SK-N-SH (cell line): Measurements from ENCODE around the gene TSR2. TPM values are rescaled to one million over a fixed set of nuclear protein-coding genes. Genes with fewer than 3 reads are reported as not detected.
A peak's percentile ranks its signal among the peaks of the same experiment; 100 is the strongest.

Experiments
- CTCF ChIA-PET: fragments of 300-600, 350-600 bp; formaldehyde crosslinking; extraction: SDS; loops from one replicate; lab custom pipeline; 2021; lab: Yijun Ruan, JAX
- POLR2A ChIA-PET: fragments of 350-600 bp; sonication (Branson Sonifier 250); formaldehyde crosslinking; extraction: SDS; loops from one replicate; lab custom pipeline; 2020; ENCODE audit warnings: antibody characterized with exemption, inconsistent platforms; lab: Yijun Ruan, JAX
- DNase-seq: peaks from one replicate; pipeline ENCODE4 v3.0.0; 2012
- H2AFZ ChIP-seq: fragments of 200-600 bp; sonication (generic); 2 replicates; pipeline ENCODE4 v1.8.1; 2016; ENCODE audit warnings: antibody characterized with exemption, mild to moderate bottlenecking, low read depth
- H3F3A ChIP-seq: fragments of 200-600 bp; sonication (generic); replicated peaks from 2 replicates; pipeline ENCODE3; 2016; ENCODE audit warnings: antibody characterized with exemption, mild to moderate bottlenecking; ENCODE audit not compliant: insufficient read depth
- H3K27ac ChIP-seq, 2 experiments: fragments of 200-500 bp in 1 of 2; fragments of 200-600 bp in 1 of 2; sonication (Bioruptor generic) in 1 of 2; sonication (generic), shearing (Covaris generic) in 1 of 2; 2 replicates each; pipeline versions ENCODE4 v1.5.1 to v1.6.1; 2014 to 2016; ENCODE audit warnings: low read depth in 2 of 2, inconsistent platforms in 1 of 2, low read length in 1 of 2, mild to moderate bottlenecking in 1 of 2, mixed read lengths in 1 of 2
- H3K27me3 ChIP-seq: fragments of 200-600 bp; sonication (generic), shearing (Covaris generic); 2 replicates; pipeline ENCODE4 v1.6.1; 2016; ENCODE audit warnings: mixed run types; ENCODE audit not compliant: insufficient read depth
- H3K36me3 ChIP-seq, 2 experiments: fragments of 200-500 bp in 1 of 2; fragments of 200-600 bp in 1 of 2; sonication (Bioruptor generic) in 1 of 2; sonication (generic) in 1 of 2; replicated peaks in 1 of 2; 2 replicates each; pipeline versions ENCODE3 to v1.5.1; 2014 to 2016; ENCODE audit warnings: low read length in 1 of 2, mild to moderate bottlenecking in 1 of 2; ENCODE audit not compliant: insufficient read depth in 2 of 2, control insufficient read depth in 1 of 2
- H3K4me1 ChIP-seq, 2 experiments: fragments of 200-500 bp in 1 of 2; fragments of 200-600 bp in 1 of 2; sonication (Bioruptor generic) in 1 of 2; sonication (generic), shearing (Covaris generic) in 1 of 2; 2 replicates each; pipeline versions ENCODE4 v1.5.1 to v1.6.1; 2014 to 2016; ENCODE audit warnings: low read depth in 1 of 2, low read length in 1 of 2, mixed run types in 1 of 2; ENCODE audit not compliant: insufficient read depth in 2 of 2, control insufficient read depth in 1 of 2
- H3K4me2 ChIP-seq: fragments of 200-600 bp; sonication (generic), shearing (Covaris generic); 2 replicates; pipeline ENCODE4 v1.6.1; 2017; ENCODE audit warnings: mixed run types
- H3K4me3 ChIP-seq, 2 experiments: fragments of 200-500 bp in 1 of 2; fragments of 200-600 bp in 1 of 2; sonication (Bioruptor generic) in 1 of 2; sonication (generic), shearing (Covaris generic) in 1 of 2; 2 replicates each; pipeline versions ENCODE4 v1.5.1 to v1.8.1; 2014 to 2016; ENCODE audit warnings: low read depth in 2 of 2, inconsistent platforms in 1 of 2, low read length in 1 of 2, mild to moderate bottlenecking in 1 of 2, mixed read lengths in 1 of 2, moderate library complexity in 1 of 2
- H3K79me2 ChIP-seq: fragments of 200-600 bp; sonication (generic); 2 replicates; pipeline ENCODE4 v1.8.1; 2017; ENCODE audit warnings: mild to moderate bottlenecking; ENCODE audit not compliant: insufficient read depth
- H3K9ac ChIP-seq: fragments of 200-600 bp; sonication (generic); 2 replicates; pipeline ENCODE4 v1.6.1; 2017; ENCODE audit warnings: mixed run types
- H3K9me2 ChIP-seq: fragments of 200-600 bp; sonication (generic); 2 replicates; pipeline ENCODE4 v1.6.1; 2017; ENCODE audit warnings: mixed run types
- H3K9me3 ChIP-seq: fragments of 200-600 bp; sonication (generic); 2 replicates; pipeline ENCODE4 v1.6.1; 2017; ENCODE audit warnings: mixed run types, mild to moderate bottlenecking, moderate library complexity
- H4K20me1 ChIP-seq: fragments of 200-600 bp; sonication (generic); 2 replicates; pipeline ENCODE4 v1.6.1; 2017; ENCODE audit warnings: mild to moderate bottlenecking, mixed run types; ENCODE audit not compliant: insufficient read depth
- EP300 ChIP-seq, 2 experiments: IDR thresholded peaks; 2 replicates each; pipeline versions ENCODE4 v1.4.0 to v1.6.1; 2012; ENCODE audit warnings: borderline replicate concordance in 1 of 2, low read depth in 1 of 2, low read length in 1 of 2
- FOSL2 ChIP-seq: IDR thresholded peaks from 2 replicates; pipeline ENCODE4 v1.4.0; 2012; ENCODE audit warnings: low read depth, mild to moderate bottlenecking, moderate library complexity, borderline replicate concordance
- FOXM1 ChIP-seq: IDR thresholded peaks from 2 replicates; pipeline ENCODE4 v1.4.0; 2012; ENCODE audit warnings: low read depth, mild to moderate bottlenecking
- GABPA ChIP-seq: IDR thresholded peaks from 2 replicates; pipeline ENCODE4 v1.4.0; 2012; ENCODE audit warnings: low read depth, mild to moderate bottlenecking
- MEF2A ChIP-seq: IDR thresholded peaks from 2 replicates; pipeline ENCODE4 v1.4.0; 2012; ENCODE audit warnings: low read depth, borderline replicate concordance
- MXI1 ChIP-seq: IDR thresholded peaks from 2 replicates; pipeline ENCODE4 v1.6.1; 2012; ENCODE audit warnings: mild to moderate bottlenecking, low read depth, low read length, improper control_type of control experiment
- NRF1 ChIP-seq: IDR thresholded peaks from 2 replicates; pipeline ENCODE4 v1.6.1; 2012; ENCODE audit warnings: low read depth, mild to moderate bottlenecking, low read length
- RAD21 ChIP-seq: IDR thresholded peaks from 2 replicates; pipeline ENCODE4 v1.6.1; 2012; ENCODE audit warnings: mild to moderate bottlenecking, low read length
- RFX5 ChIP-seq: IDR thresholded peaks from 2 replicates; pipeline ENCODE4 v1.6.1; 2012; ENCODE audit warnings: mild to moderate bottlenecking, improper control_type of control experiment, low read length
- SIN3A ChIP-seq: IDR thresholded peaks from 2 replicates; pipeline ENCODE4 v1.6.1; 2012; ENCODE audit warnings: low read depth, mild to moderate bottlenecking, low read length, moderate library complexity, borderline replicate concordance
- TAF1 ChIP-seq: IDR thresholded peaks from 2 replicates; pipeline ENCODE4 v1.6.1; 2012; ENCODE audit warnings: low read depth, mild to moderate bottlenecking, low read length, moderate library complexity, borderline replicate concordance
- TCF12 ChIP-seq: IDR thresholded peaks from 2 replicates; pipeline ENCODE4 v1.4.0; 2012
- TEAD4 ChIP-seq: IDR thresholded peaks from 2 replicates; pipeline ENCODE4 v1.4.0; 2012; ENCODE audit warnings: mild to moderate bottlenecking, borderline replicate concordance; ENCODE audit not compliant: insufficient read depth
- YY1 ChIP-seq: IDR thresholded peaks from 2 replicates; pipeline ENCODE4 v1.4.0; 2012; ENCODE audit warnings: low read depth, mild to moderate bottlenecking
- WGBS: methylation state at CpG from one replicate; pipeline ENCODE4 v1.1.6; 2017; ENCODE audit warnings: low lambda C conversion rate; 5-methylcytosine and 5-hydroxymethylcytosine counted together
- polyA plus RNA-seq, 3 experiments: library from polyadenylated mRNA; depleted of rRNA; stranded (reverse); fragments of >200 nt; gene quantifications; 2 replicates each; pipeline ENCODE4 v1.2.3, GENCODE V29; 2012
- TF ChIP-seq, protein P1 (sequence below): fragments of 150-350 bp; IDR thresholded peaks from 2 replicates; pipeline ENCODE4 v1.6.1; 2017; ENCODE audit warnings: antibody characterized with exemption, low read length, low read depth, borderline replicate concordance
- TF ChIP-seq, protein P2 (sequence below): IDR thresholded peaks from 2 replicates; pipeline ENCODE4 v1.6.1; 2012; ENCODE audit warnings: mild to moderate bottlenecking, low read depth, low read length, moderate library complexity
- TF ChIP-seq, protein P3 (sequence below): IDR thresholded peaks from 2 replicates; pipeline ENCODE4 v1.4.0; 2012; ENCODE audit warnings: low read depth, borderline replicate concordance
- TF ChIP-seq, protein P4 (sequence below): IDR thresholded peaks from 2 replicates; pipeline ENCODE4 v1.4.0; 2012; ENCODE audit warnings: low read depth, borderline replicate concordance
- TF ChIP-seq, protein P5 (sequence below): IDR thresholded peaks from 2 replicates; pipeline ENCODE4; 2012

Gene TSR2, protein sequence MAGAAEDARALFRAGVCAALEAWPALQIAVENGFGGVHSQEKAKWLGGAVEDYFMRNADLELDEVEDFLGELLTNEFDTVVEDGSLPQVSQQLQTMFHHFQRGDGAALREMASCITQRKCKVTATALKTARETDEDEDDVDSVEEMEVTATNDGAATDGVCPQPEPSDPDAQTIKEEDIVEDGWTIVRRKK
- polyA plus RNA-seq (2012; rRNA removed), result 23.7 and 32.8 TPM in 2 replicates
- polyA plus RNA-seq (2012; cell fraction: cytosol; rRNA removed), result 37.7 and 44.8 TPM in 2 replicates
- 14.6 and 16.1 TPM in 2 replicates for polyA plus RNA-seq (2012; cell fraction: nucleus; rRNA removed)

DNA sequence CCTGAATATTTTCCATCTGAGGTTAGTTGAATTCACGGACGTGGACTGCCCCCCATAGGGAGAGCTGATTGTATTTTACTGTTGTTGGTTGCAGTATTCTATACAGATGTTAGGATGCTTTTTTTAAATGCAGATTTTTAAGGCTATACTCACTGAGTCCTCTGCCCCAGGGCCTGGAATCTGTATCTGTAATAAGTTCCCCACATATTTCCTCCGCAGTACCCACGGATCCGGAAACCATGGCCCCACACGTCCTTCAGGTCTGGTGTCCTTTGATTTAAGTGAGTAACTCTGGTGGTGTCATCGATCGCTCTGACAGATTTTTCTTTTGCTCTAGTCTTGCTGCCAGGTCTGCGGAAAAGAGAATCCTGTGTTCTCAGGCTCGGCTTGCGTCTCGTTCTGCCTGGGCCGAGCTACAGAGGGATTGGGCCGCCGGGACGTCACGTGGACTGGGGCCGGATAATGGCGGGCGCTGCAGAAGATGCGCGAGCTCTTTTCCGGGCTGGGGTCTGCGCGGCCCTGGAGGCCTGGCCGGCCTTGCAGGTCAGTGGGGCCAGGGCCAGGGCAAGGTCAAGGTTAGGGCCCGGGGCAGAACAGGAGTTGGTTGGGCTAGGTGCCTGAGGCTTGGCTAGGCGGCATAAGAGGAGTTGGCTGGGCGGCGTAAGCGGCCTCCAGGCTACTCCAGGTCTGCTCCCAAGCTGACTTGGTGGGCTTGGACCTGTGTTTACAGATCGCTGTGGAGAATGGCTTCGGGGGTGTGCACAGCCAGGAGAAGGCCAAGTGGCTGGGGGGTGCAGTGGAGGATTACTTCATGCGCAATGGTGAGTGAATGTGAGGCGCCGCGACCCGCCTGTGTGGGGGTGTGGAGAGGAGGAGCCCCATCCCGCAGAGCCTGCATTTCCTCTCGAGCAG lies at the start of gene TSR2:
TSR2 (plus strand) TSS at position 445 of the 912 bp plus-strand sequence; CDS start at position 463, 18 bp downstream.
- Histone ChIP-seq H3K9me3 (no peaks in the 10 kb centered on the region), H3K4me2 (peak within 1 kb of the TSS; percentile 89), H3F3A (no peaks in the 10 kb centered on the region), H3K9me2 (no peaks in the 10 kb centered on the region), H3K79me2 (peaks cover 35% of the 10 kb centered on the region), H3K4me1 (peaks cover 0 to 7% of the 10 kb centered on the region in 2 experiments; a peak in 2 of 4 replicates), H3K9ac (peak within 1 kb of the TSS; percentile 84), H3K27me3 (no peaks in the 10 kb centered on the region; the same call in 1 of the 2 replicates), H2AFZ (peak within 1 kb of the TSS; percentile 84), H3K36me3 (peaks cover 3 to 14% of the 10 kb centered on the region in 2 experiments), H3K4me3 (peak within 1 kb of the TSS; percentile 78 to 97), H4K20me1 (no peaks in the 10 kb centered on the region), H3K27ac (peak within 1 kb of the TSS in 1 of 2 experiments; percentile 29; a peak in 2 of 4 replicates)
- WGBS, result 4% methylated on average over 32 of the region's 40 CpGs
- POLR2A ChIA-PET, result interaction anchor here (0.8 to 1.3 kb wide), 3 partner anchors 200 to 756 kb away, joined by 3 to 10 read pairs (median 3); partner anchors contain the start of gene PHF8
- peak; percentile 82 for DNase-seq
- CTCF ChIA-PET, result interaction anchor here (0.6 to 2.8 kb wide), 5 partner anchors 12 to 397 kb away, joined by 3 to 7 read pairs (median 3); partner anchors contain the start of gene PHF8
- TF ChIP-seq TEAD4 (no peak), FOXM1 (no peak), MEF2A (no peak), MXI1 (peak; percentile 49), RFX5 (no peak), TCF12 (0 out of 2 replicates have a peak, but pooled peaks have one; percentile 13), NRF1 (no peak), SIN3A (no peak), EP300 (IDR thresholded peaks at IDR 0.05; ENCODE audit: borderline replicate concordance in 1 of 2, low read depth in 1 of 2, low read length in 1 of 2) (no peak; a peak in 1 of 4 replicates), FOSL2 (no peak), RAD21 (peak; percentile 70), TAF1 (peak; percentile 90), GABPA (no peak), YY1 (peak; percentile 96)
- TF ChIP-seq, protein P1, sequence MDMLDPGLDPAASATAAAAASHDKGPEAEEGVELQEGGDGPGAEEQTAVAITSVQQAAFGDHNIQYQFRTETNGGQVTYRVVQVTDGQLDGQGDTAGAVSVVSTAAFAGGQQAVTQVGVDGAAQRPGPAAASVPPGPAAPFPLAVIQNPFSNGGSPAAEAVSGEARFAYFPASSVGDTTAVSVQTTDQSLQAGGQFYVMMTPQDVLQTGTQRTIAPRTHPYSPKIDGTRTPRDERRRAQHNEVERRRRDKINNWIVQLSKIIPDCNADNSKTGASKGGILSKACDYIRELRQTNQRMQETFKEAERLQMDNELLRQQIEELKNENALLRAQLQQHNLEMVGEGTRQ, result peak; percentile 75; the same call in 1 of the 2 replicates
- TF ChIP-seq, protein P2, sequence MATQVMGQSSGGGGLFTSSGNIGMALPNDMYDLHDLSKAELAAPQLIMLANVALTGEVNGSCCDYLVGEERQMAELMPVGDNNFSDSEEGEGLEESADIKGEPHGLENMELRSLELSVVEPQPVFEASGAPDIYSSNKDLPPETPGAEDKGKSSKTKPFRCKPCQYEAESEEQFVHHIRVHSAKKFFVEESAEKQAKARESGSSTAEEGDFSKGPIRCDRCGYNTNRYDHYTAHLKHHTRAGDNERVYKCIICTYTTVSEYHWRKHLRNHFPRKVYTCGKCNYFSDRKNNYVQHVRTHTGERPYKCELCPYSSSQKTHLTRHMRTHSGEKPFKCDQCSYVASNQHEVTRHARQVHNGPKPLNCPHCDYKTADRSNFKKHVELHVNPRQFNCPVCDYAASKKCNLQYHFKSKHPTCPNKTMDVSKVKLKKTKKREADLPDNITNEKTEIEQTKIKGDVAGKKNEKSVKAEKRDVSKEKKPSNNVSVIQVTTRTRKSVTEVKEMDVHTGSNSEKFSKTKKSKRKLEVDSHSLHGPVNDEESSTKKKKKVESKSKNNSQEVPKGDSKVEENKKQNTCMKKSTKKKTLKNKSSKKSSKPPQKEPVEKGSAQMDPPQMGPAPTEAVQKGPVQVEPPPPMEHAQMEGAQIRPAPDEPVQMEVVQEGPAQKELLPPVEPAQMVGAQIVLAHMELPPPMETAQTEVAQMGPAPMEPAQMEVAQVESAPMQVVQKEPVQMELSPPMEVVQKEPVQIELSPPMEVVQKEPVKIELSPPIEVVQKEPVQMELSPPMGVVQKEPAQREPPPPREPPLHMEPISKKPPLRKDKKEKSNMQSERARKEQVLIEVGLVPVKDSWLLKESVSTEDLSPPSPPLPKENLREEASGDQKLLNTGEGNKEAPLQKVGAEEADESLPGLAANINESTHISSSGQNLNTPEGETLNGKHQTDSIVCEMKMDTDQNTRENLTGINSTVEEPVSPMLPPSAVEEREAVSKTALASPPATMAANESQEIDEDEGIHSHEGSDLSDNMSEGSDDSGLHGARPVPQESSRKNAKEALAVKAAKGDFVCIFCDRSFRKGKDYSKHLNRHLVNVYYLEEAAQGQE, result peak; percentile 69
- TF ChIP-seq, protein P3, sequence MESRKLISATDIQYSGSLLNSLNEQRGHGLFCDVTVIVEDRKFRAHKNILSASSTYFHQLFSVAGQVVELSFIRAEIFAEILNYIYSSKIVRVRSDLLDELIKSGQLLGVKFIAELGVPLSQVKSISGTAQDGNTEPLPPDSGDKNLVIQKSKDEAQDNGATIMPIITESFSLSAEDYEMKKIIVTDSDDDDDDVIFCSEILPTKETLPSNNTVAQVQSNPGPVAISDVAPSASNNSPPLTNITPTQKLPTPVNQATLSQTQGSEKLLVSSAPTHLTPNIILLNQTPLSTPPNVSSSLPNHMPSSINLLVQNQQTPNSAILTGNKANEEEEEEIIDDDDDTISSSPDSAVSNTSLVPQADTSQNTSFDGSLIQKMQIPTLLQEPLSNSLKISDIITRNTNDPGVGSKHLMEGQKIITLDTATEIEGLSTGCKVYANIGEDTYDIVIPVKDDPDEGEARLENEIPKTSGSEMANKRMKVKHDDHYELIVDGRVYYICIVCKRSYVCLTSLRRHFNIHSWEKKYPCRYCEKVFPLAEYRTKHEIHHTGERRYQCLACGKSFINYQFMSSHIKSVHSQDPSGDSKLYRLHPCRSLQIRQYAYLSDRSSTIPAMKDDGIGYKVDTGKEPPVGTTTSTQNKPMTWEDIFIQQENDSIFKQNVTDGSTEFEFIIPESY, result no peak
- TF ChIP-seq, protein P4, sequence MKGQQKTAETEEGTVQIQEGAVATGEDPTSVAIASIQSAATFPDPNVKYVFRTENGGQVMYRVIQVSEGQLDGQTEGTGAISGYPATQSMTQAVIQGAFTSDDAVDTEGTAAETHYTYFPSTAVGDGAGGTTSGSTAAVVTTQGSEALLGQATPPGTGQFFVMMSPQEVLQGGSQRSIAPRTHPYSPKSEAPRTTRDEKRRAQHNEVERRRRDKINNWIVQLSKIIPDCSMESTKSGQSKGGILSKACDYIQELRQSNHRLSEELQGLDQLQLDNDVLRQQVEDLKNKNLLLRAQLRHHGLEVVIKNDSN, result peak; percentile 97
- TF ChIP-seq, protein P5, sequence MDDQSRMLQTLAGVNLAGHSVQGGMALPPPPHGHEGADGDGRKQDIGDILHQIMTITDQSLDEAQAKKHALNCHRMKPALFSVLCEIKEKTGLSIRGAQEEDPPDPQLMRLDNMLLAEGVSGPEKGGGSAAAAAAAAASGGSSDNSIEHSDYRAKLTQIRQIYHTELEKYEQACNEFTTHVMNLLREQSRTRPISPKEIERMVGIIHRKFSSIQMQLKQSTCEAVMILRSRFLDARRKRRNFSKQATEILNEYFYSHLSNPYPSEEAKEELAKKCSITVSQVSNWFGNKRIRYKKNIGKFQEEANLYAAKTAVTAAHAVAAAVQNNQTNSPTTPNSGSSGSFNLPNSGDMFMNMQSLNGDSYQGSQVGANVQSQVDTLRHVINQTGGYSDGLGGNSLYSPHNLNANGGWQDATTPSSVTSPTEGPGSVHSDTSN, result peak; percentile 52
